Hepatocyte (in vitro differentiated cells): ENCODE measurements around the gene SOX18.

ENCODE experiments used
- EZH2 ChIP-seq: fragments of 200-600 bp; sonication (generic); IDR thresholded peaks from 2 replicates; pipeline ENCODE4 v1.6.1; 2016; ENCODE audit warnings: antibody characterized with exemption, mild to moderate bottlenecking, borderline replicate concordance
- EZH2phosphoT487 ChIP-seq: fragments of 200-600 bp; sonication (generic); IDR thresholded peaks from one replicate; pipeline ENCODE4 v1.6.1; 2018; ENCODE audit warnings: antibody characterized with exemption, mild to moderate bottlenecking, low read depth, moderate library complexity; ENCODE audit not compliant: unreplicated experiment, severe bottlenecking
- TF ChIP-seq, protein P1 (sequence below): fragments of 200-600 bp; sonication (generic); IDR thresholded peaks from 2 replicates; pipeline ENCODE4 v1.5.1; 2016; ENCODE audit warnings: antibody characterized with exemption, mild to moderate bottlenecking; ENCODE audit not compliant: poor library complexity

DNA sequence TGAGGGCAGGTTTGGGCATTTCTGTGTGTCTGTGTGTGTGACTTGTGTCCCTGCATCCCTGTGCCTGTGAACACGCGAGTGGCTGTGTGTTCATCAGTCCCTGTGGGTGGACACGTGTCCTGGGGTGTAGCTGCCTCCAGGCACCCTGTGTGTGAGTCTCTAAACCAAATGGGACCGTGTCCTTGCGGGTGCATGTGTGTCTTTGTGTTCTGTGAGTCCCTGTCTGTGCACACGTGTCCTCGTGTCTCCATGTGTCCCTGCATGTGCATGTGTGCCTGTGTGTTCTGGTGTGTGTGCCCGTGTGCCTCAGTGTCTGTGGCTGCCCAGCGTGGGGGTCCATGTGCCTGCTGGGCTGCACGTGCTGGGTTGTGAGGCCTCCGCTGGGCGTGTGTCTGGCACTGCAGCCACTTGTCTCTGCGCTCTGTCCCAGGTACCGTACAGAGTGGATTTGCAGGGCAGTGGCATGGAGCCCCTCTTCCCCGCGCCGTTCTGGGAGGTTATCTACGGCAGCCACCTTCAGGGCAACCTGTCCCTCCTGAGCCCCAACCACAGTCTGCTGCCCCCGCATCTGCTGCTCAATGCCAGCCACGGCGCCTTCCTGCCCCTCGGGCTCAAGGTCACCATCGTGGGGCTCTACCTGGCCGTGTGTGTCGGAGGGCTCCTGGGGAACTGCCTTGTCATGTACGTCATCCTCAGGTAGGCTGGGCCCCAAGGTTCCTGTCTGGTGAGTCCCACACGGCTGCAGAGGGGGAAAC is 43.0 kb upstream of the SOX18 start:
- TF ChIP-seq, protein P1, sequence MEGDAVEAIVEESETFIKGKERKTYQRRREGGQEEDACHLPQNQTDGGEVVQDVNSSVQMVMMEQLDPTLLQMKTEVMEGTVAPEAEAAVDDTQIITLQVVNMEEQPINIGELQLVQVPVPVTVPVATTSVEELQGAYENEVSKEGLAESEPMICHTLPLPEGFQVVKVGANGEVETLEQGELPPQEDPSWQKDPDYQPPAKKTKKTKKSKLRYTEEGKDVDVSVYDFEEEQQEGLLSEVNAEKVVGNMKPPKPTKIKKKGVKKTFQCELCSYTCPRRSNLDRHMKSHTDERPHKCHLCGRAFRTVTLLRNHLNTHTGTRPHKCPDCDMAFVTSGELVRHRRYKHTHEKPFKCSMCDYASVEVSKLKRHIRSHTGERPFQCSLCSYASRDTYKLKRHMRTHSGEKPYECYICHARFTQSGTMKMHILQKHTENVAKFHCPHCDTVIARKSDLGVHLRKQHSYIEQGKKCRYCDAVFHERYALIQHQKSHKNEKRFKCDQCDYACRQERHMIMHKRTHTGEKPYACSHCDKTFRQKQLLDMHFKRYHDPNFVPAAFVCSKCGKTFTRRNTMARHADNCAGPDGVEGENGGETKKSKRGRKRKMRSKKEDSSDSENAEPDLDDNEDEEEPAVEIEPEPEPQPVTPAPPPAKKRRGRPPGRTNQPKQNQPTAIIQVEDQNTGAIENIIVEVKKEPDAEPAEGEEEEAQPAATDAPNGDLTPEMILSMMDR: no peak
- TF ChIP-seq EZH2 (no peak), EZH2phosphoT487 (no peak)
